Activated CD8-positive, alpha-beta memory T cell treated with anti-CD3 and anti-CD28 coated beads for 36 hours (primary cell): ENCODE data around the gene UNC13A. TPM values are rescaled to one million over a fixed set of nuclear protein-coding genes. Genes with fewer than 3 reads are reported as not detected.

Experiments used
- CTCF ChIA-PET: fragments of 350-600 bp; sonication (Branson Sonifier 250); formaldehyde crosslinking; loops from one replicate; lab custom pipeline; 2021; ENCODE audit warnings: antibody characterized with exemption; lab: Charles Lee
- POLR2A ChIA-PET: fragments of 350-600 bp; sonication (Branson Sonifier 250); formaldehyde crosslinking; loops from one replicate; lab custom pipeline; 2021; ENCODE audit warnings: antibody characterized with exemption; lab: Charles Lee
- total RNA-seq, 2 experiments: library from RNA; stranded (reverse); gene quantifications; one replicate each; pipeline ENCODE4 v1.2.3, GENCODE V29; 2021

UNC13A gene
- total RNA-seq, 2 experiments from 2014 or later = 0.02 TPM; not detected in 1

DNA sequence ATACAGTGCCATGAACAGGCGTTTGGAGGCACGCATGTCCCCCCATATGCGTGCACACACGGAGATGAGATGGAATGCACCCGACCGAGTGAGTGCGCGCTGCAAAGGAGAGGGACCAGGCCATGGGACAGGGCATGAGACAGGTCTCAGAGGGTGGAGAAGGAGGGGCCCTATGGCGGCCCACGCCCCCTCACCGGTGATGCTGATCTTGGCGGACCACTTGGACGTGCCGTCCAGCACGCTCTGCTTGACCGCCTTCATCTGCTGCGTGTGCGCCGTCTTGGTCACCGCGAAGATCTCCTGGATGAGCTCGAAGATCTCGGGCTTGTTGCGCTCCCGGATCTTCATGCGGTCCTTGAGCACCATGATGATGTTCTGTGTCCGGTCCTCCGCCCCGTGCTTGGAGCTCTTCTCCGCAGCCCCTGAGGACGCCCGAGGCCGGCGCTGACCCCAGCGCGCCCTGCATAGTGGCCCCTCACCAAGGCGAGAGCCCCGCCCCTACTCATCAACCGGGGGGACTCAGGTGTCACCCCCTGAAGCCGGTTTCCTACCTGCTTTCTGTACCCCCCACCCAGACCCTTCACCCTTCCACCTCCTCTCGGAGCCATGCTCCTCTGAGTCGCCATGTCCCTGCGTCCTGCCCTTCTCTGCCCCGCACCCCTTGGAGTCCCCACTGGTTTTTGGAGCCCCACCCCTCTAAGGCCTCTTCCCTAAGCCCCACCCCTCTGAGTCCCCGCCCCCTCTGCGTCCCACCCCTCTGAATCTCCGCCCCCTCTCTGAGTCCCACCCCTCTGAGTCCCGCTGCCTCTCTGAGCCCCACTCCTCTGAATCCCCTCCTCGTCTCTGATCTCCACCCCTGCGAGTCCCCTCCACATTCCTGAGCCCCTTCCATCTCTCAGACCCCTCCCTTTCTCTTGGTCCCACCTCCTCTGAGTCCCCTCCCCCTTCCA lies 40.8 kb downstream of the UNC13A start:
- ChIA-PET POLR2A (no interaction called here), CTCF (interaction anchor here (0.6 kb wide), 2 partner anchors 117 to 186 kb away, joined by 3 read pairs; no protein-coding TSS in a partner anchor)

DNA sequence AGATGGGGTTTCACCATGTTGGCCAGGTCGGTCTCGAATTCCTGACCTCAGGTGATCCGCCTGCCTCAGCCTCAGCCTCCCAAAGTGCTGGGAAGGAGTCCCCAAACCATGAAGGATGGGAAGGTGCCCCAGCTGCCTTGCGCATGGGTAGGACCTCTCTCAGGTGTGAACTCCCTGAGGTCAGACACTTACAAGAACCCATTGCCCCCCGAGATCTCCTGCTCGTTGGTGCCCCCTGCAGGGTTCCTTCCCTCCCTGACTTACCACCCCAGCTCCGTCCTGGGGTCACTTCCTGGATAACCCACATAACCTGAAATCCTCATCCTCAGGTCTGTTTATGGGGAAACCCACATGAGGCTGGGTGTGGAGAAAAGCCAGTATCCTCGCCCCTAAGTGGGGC lies 41.7 kb downstream of the UNC13A start:
- POLR2A ChIA-PET = no interaction called here
- CTCF ChIA-PET = interaction anchor here (0.6 kb wide), 1 partner anchor 116 kb away, joined by 3 read pairs; no protein-coding TSS in a partner anchor

DNA sequence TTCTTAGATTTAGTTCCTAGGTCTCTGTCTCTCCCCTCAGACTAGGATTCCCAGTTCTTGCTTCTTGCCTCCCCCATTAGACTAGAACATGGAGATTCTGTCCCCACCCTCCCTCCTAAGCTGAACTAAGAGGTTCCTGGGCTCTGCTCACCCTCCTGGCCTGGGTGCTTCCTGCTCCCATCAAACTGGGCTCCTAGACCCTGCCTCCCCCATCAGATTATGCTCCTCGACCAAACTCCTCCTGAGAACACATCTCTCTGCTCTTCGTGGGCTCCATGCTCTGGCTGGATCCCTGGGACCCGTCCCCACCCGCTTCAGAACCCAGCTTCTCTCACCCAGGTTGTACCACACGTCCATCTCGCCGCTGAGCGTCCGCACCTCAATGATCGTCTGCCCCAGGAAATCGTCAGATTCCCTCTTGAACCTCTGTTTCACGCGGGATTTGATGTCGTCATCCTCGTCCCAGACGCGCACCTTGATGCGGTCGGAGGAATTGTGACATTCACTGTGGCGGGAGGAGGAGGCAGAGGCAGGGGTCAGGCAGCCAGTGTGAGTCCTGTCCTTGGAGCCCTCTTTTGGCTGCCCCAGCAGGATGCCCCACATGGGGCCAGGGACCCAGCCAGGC lies 42.7 kb downstream of the UNC13A start:
- ChIA-PET POLR2A (no interaction called here), CTCF (interaction anchor here (1.1 kb wide), 1 partner anchor 138 kb away, joined by 3 read pairs; no protein-coding TSS in a partner anchor)

DNA sequence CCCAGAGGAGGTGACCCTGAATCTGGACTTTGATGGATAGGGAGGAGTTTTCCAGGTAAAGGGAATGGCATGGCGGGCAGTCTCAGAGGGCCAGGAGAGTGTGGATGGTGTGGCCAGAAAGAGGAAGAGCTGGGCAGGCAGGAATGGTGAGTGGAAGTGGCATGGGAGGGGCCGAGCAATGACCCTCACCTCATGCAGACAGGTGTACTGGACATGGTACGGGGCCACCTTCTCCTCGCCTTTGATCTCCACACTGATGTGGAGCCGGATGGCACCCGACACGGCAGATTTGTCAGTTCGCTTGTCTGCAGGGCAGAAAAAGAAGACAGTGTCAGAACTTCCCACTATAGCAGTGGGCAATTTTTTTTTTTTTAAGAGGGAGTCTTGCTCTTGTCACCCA lies 45.5 kb downstream of the UNC13A start:
- POLR2A ChIA-PET = interaction anchor here (0.7 kb wide), 1 partner anchor 236 kb away, joined by 4 read pairs; no protein-coding TSS in a partner anchor

DNA sequence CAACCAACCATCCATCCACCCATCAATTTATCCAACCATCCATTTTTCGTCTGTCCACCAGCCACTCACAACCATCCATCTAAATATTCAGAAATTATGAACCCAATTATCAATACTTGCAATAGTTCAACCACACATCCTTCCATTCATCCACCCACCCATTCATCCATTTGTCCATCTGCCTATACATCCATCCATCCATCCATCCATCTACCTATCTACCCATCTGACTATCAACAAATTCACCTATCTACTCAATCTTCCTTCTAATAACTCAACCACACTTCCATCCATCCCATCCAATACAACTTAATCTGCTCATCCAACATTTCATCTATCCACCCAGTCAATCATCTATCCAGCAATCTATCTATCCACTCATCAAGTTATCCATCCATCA lies 46.3 kb downstream of the UNC13A start:
- CTCF ChIA-PET = no interaction called here
- POLR2A ChIA-PET = no interaction called here

More for the DNA sequence above, 45.5 kb downstream of the UNC13A start:
- CTCF ChIA-PET = no interaction called here

DNA sequence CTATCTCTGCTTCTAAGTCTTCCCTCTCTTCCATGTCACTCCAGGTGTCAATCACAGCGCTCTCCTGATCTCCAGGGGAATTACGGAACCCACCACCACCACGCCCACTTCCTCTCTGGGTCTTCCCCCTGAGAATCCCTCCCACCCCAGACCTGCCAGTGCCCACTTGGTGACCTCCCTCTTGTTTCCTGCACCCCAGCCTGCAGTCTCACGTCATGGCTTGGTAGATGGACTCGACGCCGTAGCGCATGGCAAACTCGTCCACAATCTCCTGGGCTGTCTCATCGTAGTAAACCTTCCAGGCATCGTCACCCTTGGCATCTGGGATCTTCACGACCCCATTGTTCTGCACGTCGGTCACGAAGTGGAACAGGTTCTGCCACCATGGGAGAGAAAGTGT lies 47.0 kb downstream of the UNC13A start:
- ChIA-PET POLR2A (no interaction called here), CTCF (no interaction called here)

DNA sequence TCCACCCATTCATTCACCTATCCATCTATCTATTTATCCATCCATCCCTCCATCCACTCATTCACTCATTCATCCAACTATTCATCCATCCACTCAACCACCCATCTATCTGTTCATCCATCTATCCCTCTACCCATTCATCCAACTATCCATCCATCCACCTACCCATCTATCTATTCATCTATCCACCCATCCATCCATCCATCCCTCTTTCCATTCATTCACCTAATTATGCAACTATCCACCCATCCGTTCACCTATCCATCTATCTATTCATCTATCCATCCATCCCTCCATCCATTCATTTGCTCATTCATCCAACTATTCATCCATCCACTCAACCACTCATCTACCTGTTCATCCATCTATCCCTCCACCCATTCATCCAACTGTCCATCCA lies 54.5 kb downstream of the UNC13A start:
- CTCF ChIA-PET = no interaction called here

DNA sequence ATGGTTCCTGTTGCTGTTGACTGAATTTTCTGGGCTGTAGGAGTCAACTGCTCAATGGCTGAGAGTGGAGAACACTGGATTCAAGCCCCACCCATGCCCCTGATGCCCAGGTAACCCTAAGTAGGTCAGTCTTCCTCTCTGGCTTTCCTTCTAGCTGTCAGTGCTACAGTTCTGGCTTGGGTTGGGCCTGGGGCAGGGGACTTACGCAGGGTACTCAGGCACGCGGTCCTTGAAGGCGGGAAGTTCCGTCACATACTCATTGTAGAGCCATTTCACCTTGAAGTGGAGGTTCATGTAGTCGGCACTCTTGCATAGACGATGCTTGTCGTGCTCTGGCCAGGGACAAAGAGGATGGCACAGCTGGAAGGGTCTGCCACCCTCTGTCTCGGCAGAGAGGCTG lies 55.6 kb downstream of the UNC13A start:
- POLR2A ChIA-PET = no interaction called here

More for the DNA sequence above, 54.5 kb downstream of the UNC13A start:
- POLR2A ChIA-PET = no interaction called here

DNA sequence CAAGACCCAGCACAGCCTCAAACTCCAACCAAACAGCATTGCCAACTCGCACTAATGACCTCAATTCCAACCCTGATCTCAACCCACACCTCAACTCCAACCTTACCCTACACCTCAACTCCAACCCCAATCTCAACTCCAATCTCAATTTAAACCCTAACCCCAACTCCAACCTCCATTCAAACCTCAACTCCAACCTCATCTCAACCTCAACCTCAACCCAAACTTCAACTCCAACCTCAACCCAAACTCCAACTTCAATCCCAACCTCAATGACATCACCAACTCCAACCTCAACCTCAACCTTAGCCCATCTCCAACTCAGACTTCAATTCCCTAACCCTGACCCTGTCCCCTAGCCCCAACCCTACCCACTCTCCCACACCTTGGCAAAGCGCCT lies 58.4 kb downstream of the UNC13A start:
- POLR2A ChIA-PET = no interaction called here
- CTCF ChIA-PET = no interaction called here

More for the DNA sequence above, 55.6 kb downstream of the UNC13A start:
- CTCF ChIA-PET = no interaction called here

DNA sequence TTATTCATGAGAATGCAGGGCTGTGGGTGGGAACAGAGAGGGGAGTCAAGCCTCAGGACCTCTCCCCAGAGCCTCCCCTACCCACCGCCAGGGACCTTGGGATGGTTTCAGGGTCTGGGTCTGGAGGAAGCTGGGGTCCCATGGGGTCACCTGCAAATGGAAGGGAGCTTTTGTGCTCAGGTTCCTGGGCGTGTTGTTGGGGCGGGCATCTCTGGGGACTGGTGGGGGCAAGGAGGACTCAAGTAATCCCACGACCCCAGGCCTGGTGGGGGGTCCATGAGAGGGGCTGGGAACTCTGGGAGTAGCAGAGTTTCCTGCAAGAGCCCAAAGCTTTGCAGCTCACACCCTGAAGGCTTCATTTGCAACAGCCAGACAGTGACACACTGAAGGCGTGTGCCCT lies 60.2 kb downstream of the UNC13A start:
- ChIA-PET CTCF (interaction anchor here (1.2 kb wide), 1 partner anchor 21 kb away, joined by 3 read pairs; no protein-coding TSS in a partner anchor), POLR2A (no interaction called here)

DNA sequence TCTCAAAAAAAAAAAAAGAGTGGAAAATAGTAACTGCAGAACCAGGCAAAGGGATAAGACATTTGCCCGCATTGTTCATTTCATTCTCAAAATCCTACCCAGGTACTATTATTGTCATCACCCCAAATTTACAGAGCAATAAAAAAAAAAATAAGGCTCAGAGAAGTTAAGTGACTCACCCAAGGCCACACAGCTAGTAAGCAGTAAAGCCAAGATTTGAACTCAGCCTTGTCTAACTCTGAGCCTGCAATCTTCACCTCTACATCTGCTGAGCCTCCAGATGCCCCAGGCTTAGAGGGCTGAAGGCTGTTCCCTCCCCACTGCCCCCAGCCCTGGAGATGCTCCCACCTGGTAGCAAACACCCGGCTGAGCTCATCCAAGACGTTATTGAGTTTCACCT lies 61.0 kb downstream of the UNC13A start:
- ChIA-PET CTCF (interaction anchor here (0.6 to 1.2 kb wide), 2 partner anchors 20 to 86 kb away, joined by 3 to 8 read pairs; no protein-coding TSS in a partner anchor), POLR2A (no interaction called here)

DNA sequence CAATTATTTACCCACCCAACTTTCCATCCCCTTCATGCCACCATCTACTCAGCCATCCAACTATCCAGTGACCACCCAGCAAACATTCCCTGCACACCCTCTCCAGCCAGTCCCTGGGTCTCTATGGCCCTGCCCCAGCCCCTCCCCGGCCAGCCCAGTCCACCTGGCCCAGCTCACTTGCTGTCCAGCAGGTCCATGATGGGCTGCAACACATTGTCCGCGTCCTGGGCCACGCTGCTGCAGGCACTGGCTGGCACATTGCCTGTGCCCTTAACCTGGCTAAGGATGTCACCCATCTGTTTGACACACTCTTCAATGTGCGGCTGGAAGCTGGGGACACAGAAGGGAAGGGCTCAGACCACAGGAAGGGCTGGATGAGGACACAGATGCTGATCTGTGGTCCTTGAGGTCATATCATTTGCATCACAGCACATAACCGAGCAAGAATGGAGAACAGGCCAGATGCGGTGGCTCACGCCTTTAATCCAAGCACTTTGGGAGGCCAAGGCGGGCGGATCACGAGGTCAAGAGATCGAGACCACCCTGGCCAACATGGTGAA lies 61.6 kb downstream of the UNC13A start:
- POLR2A ChIA-PET = no interaction called here
- CTCF ChIA-PET = no interaction called here

DNA sequence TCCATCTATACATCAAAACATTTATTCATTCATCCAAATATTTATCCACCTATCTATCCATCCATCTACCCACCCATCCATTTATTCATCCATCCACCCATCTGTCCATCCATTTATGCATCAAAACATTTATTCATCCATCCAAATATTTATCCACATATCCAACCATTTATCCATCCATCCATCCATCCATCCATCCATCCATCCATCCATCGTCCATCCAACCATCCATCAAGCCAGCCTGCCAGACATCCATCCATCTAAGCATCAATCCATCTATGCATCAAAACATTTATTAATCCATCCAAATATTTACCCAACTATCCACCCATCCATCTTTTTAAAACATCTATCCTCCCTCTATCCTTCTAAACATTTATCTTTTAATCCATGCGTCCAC lies 62.2 kb downstream of the UNC13A start:
- ChIA-PET CTCF (no interaction called here), POLR2A (no interaction called here)

DNA sequence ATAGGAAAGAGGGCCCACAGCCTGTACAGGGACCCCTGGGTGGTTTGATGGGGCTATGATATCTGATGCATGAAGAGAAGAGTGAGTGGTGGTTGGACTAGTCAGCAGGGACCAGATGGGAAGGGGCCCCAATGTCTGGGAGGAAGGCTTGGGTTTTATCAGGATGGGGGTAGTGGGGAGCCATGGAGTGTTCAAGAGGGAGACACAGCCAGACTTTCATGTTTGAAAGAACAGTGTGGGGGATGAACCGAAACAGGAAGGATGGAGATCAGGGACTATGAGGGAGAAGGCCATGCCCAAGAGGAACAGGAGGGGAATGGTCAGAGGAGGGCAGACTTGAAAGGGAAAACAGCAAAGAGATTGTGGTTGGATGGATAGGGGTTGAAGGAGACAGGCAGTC lies 63.1 kb downstream of the UNC13A start:
- ChIA-PET POLR2A (no interaction called here), CTCF (no interaction called here)

DNA sequence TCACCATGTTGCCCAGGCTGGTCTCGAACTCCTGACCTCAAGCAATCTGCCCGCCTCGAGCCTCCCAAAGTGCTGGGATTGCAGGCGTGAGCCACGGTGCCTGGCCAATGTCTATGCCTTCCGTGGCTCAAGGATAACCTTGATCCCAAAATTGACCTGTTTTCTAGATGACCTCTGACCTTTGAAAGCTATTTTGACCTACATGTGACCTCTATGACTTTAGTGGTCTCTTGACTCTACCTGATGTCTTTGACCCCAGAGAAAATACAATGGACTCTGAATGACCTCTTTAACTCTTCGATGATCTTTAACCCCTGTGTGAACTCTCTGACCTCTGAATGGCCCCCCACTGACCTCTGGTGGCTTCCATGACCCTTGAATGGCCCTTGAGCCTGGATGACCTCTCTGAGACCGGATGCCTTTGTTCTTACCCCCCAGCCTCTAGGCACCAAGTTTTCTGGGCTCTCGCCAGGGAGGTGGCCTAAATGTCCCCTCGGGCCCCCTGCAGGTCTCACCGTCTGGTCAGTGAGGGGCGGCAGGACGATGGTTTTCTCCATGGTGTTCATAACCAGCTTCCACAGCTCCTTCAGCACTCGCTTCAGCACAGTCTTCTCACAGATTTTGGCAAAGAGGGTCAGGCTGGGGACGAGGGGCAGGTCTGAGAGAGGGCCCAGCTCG lies 63.7 kb downstream of the UNC13A start:
- POLR2A ChIA-PET = no interaction called here
- CTCF ChIA-PET = no interaction called here

DNA sequence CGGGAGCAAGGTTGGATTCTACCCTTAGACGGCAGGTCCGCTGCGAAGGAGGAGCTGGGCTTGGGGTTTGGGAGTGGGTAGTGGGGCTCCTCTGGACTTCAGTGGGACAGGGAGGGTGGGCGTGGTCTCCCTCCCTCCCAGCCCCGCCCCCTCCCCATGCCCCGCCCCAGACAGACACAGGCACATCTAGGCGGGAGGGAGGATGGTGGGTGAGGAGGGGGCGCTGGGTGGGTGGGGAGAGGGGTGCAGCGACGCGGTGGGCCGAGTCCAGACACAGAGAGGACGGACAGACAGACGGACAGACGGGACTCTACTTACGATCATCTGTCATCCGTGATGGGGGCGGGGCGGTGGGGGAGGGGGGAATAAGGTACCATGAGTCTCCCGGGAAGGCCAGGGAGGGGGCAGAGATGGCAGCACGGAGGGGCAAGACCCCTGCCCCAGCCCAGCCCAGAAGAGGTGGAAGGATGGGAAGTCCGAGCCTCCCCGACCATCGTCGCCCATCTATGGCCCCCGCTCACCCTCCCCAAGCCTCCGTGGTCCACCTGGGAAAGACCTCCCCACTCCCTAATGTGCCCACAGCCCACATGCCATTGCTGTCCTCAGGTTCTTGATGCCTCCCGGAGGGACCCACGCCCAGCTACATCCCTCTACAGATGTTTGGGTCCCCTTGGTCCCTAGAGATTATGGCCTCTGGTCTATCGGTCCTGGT lies 64.8 kb downstream of the UNC13A start:
- POLR2A ChIA-PET = no interaction called here
- CTCF ChIA-PET = no interaction called here

DNA sequence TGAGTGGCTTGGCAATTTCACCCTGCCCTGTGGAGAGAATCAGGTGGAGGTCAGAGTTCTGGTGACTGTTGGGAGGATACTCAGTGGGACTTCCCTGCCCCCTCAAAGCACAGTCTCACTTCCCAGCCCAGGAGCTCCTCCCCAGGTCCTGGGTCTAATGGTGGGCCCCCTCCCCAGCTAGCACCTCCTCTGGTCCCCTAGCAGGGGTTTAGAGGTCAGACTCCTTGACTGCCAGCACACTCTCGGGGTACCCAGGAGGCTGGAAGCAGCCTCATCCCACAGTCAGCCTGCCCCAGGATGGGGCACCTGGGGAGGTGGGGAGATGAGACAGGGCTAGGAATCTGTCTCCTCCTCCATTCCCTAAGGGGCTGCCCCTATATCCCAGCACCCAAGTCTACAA lies 67.5 kb downstream of the UNC13A start:
- POLR2A ChIA-PET = no interaction called here
- CTCF ChIA-PET = no interaction called here

DNA sequence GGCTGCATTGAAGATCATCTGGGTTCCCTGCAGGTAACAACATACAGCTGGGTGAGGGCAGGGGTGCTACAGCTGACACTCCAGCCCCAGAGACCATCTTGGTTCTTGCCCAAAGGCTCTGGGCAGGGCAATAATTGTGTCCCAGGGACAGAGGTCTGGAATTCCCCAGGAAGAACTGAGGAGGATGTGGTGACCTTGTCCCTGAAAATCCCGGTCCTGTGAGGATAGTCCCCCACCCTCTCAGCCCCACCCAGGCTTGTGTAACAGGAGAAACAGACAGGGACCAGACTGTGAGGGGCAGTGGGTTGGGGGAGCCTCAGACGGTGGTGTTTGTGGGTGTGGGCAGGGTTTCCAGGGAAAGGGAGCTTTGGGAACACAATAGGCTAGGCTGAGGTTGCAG lies 69.2 kb downstream of the UNC13A start:
- CTCF ChIA-PET = interaction anchor here (0.5 to 0.9 kb wide), 2 partner anchors 12 to 73 kb away, joined by 3 to 4 read pairs; no protein-coding TSS in a partner anchor

More for the DNA sequence above, 69.2 kb downstream of the UNC13A start:
- POLR2A ChIA-PET = no interaction called here
